AG04450 (cell line): ENCODE measurements around the gene TSPO2. TPM values are rescaled to one million over a fixed set of nuclear protein-coding genes. Genes with fewer than 3 reads are reported as not detected.

Experiments used
- CTCF ChIA-PET: fragments of 300-600, 350-600 bp; formaldehyde crosslinking; extraction: SDS; loops from one replicate; lab custom pipeline; 2022; ENCODE audit warnings: antibody characterized with exemption, inconsistent platforms; lab: Charles Lee
- POLR2A ChIA-PET: fragments of 350-600 bp; formaldehyde crosslinking; extraction: SDS; loops from one replicate; lab custom pipeline; 2021; ENCODE audit warnings: antibody characterized with exemption, inconsistent platforms; lab: Yijun Ruan, JAX
- DNase-seq: peaks from one replicate; pipeline ENCODE4 v3.0.0-alpha.2; 2011; ENCODE audit warnings: low read depth, low spot score
- H3K27ac ChIP-seq: one replicate; pipeline ENCODE4 v1.5.1; 2012; ENCODE audit warnings: low read depth, low read length, control low read depth
- H3K27me3 ChIP-seq: one replicate; pipeline ENCODE4 v1.6.0; 2012; ENCODE audit warnings: low read length; ENCODE audit not compliant: control insufficient read depth, insufficient read depth
- H3K4me3 ChIP-seq: 2 replicates; pipeline ENCODE4 v1.5.1; 2011; ENCODE audit warnings: mild to moderate bottlenecking, low read depth, low read length, control low read depth
- H3K9me3 ChIP-seq: 2 replicates; pipeline ENCODE4 v1.5.1; 2012; ENCODE audit warnings: low read length; ENCODE audit not compliant: control insufficient read depth, insufficient read depth
- CTCF ChIP-seq: IDR thresholded peaks from 2 replicates; pipeline ENCODE4 v1.5.1; 2011; ENCODE audit warnings: low read depth, low read length, control low read depth, inconsistent platforms
- polyA plus RNA-seq: library from polyadenylated mRNA; depleted of rRNA; stranded (reverse); fragments of >200 nt; gene quantifications from 2 replicates; pipeline ENCODE4 v1.2.3, GENCODE V29; 2011

The TSPO2 gene
- polyA plus RNA-seq, 1 experiment = not detected

DNA sequence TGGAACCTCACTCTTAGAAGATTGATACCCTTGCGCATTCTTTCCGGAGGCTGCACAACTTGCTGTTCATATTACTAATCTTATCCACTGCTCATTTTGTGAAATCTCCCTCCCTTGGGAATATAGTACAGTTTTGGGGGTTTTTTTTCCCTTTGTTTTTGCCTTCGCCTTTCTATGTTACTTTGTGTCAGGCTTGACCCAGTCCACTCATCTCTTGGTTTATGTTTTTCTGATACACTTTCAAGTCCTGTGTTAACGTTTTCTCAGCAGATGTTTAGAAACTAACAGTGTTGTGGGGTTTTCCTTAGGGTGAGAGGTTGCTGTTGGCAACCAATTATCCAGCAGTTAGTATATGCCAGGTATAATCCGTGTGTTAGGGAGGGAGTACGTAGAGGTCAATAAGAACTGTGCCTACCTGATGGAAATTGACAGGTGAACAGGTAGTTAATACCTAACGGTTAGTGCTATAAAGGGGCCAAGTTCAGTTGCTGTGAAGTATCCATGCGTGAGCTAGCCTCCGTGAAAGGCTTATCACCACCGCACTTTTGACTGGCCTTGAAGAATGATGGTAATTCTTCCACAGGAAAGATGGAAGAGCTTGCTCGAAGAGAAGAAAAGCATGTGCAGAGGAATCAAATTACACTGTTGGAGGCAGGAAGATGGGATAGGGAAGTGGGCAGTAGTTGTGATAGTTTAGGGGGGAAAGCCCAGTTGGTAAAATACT is 31.9 kb downstream of the TSPO2 start:
- H3K27me3 ChIP-seq = no peaks in the 10 kb centered on the region
- no peak for TF ChIP-seq CTCF
- CTCF ChIA-PET = interaction anchor here (0.8 to 1.6 kb wide), 6 partner anchors 9 to 245 kb away, joined by 3 to 10 read pairs (median 5); no protein-coding TSS in a partner anchor
- no peak for DNase-seq
- POLR2A ChIA-PET = no interaction called here
- H3K27ac ChIP-seq = peak overlapping the region; percentile 99
- peak overlapping the region; percentile 85 for H3K4me3 ChIP-seq
- H3K9me3 ChIP-seq = no peaks in the 10 kb centered on the region

DNA sequence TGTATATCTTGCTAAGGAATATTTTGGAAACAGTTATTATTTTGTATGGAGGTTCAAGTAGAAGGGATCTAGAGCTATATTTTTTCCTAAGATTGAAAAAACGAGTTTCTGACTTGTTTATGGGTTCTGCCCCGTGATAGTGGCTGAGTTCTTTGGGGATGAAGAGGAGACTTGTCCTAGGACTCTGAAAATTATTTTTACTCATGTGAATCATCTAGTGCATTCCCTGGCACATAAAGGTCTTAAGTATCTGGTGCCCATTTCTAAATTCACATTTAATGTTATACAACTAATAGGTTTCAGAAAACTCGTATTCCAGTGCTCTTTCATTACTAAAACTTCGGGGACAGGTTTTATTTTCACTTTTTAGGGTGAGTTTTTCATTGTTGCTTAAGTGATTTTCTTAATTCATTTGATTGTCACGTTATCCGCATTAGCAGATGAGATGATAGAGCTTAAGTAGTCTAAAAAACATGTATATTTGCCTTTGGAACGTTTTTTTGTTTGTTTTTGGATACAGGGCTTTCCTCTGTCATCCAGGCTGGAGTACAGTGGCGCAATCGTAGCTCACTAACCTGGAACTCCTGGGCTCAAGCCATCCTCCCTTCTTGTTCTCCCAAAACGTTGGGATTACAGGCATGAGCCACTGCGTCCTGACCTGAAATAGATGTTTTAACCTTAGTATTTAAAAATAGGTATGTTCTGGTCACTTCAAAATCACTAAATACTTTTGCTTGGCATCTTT is 32.6 kb downstream of the TSPO2 start:
- H3K27ac ChIP-seq = no peak overlapping the region

GRCh38 chr6:41075651-41076626 is 33.7 kb downstream of the TSPO2 start:
- Histone ChIP-seq H3K9me3 (no peaks in the 10 kb centered on the region), H3K27ac (no peak overlapping the region), H3K4me3 (no peak overlapping the region), H3K27me3 (no peaks in the 10 kb centered on the region)
- no peak for TF ChIP-seq CTCF
- no peak for DNase-seq
- ChIA-PET POLR2A (no interaction called here), CTCF (interaction anchor here (0.9 to 2.6 kb wide), 8 partner anchors 9 to 243 kb away, joined by 3 to 9 read pairs (median 4); no protein-coding TSS in a partner anchor)

More for the DNA sequence above, 32.6 kb downstream of the TSPO2 start:
- DNase-seq = no peak
- ChIA-PET CTCF (interaction anchor here (0.8 to 1.6 kb wide), 7 partner anchors 8 to 244 kb away, joined by 3 to 10 read pairs (median 4); no protein-coding TSS in a partner anchor), POLR2A (no interaction called here)
- Histone ChIP-seq H3K9me3 (no peaks in the 10 kb centered on the region), H3K27me3 (no peaks in the 10 kb centered on the region), H3K4me3 (peak overlapping the region; percentile 85)
- TF ChIP-seq CTCF = no peak

DNA sequence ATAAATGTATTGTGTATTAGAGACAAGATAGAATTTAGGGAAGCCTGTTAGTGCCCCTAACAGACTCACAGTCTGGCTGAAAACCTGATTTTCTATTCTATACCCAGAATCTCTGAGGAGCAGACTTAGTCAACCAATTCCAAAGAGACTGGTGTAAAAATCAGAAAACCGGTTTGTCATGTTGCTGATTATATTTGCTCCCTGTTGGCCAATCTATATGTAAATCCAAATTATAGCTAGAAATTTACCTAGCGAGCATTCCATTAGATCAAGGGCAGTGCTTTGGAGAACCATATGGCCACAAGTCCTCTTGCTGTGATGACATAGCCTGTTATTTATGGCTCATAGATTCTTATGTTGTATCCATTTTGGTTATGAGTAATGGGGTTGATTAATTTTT is 35.3 kb downstream of the TSPO2 start:
- no peak overlapping the region for H3K4me3 ChIP-seq
- DNase-seq = no peak

More for the DNA sequence above, 35.3 kb downstream of the TSPO2 start:
- no peaks in the 10 kb centered on the region for H3K27me3 ChIP-seq
- no peak overlapping the region for H3K27ac ChIP-seq
- POLR2A ChIA-PET = no interaction called here
- no peaks in the 10 kb centered on the region for H3K9me3 ChIP-seq
- TF ChIP-seq CTCF = no peak
- CTCF ChIA-PET = interaction anchor here (1.7 to 2.6 kb wide), 3 partner anchors 15 to 105 kb away, joined by 4 to 9 read pairs (median 5); no protein-coding TSS in a partner anchor
